ENCODE results near the gene WBP2NL.
"Not testable (repeated sequence)": the region's sequence is repeated elsewhere in the genome, so short reads cannot be mapped to it uniquely, and the experiment has no call there.

Gene WBP2NL

GRCh38 chr22:41998361-41999261 lies at the start of gene WBP2NL:
Gene WBP2NL, plus strand, starts transcription at chr22:41998788. Its CDS starts 31 bp downstream, at chr22:41998819.
- DNase-seq (ENCODE audit: low spot score): peak; percentile 76

GRCh38 chr22:41948928-41949296 lies 49.7 kb upstream of the WBP2NL start:
- DNase-seq (ENCODE audit: low spot score): not testable (repeated sequence)

- no peak for DNase-seq (ENCODE audit: low spot score)
Measured at GRCh38 chr22:41949297-41949965, 49.2 kb upstream of the WBP2NL start.

- DNase-seq (ENCODE audit: low spot score): no peak
Measured at GRCh38 chr22:41951898-41952474, 46.6 kb upstream of the WBP2NL start, which contains the start of gene SMIM45. Gene SMIM45, plus strand, starts transcription at chr22:41952150.

GRCh38 chr22:41952713-41953112 lies 45.9 kb upstream of the WBP2NL start:
- no peak for DNase-seq (ENCODE audit: low spot score)

GRCh38 chr22:41957941-41958556 lies 40.5 kb upstream of the WBP2NL start:
- no peak for DNase-seq (ENCODE audit: low spot score)

- no peak for DNase-seq (ENCODE audit: low spot score)
Measured at GRCh38 chr22:41963453-41964111, 35.0 kb upstream of the WBP2NL start.

- no peak for DNase-seq (ENCODE audit: low spot score)
Measured at GRCh38 chr22:41964112-41964491, 34.5 kb upstream of the WBP2NL start.

- no peak for DNase-seq (ENCODE audit: low spot score)
Measured at GRCh38 chr22:41966225-41966606, 32.4 kb upstream of the WBP2NL start.

- peak; percentile 49 for DNase-seq (ENCODE audit: low spot score)
Measured at GRCh38 chr22:41966607-41967240, 31.9 kb upstream of the WBP2NL start.

- no peak for DNase-seq (ENCODE audit: low spot score)
Measured at GRCh38 chr22:41968601-41969000, 30.0 kb upstream of the WBP2NL start.

GRCh38 chr22:41969110-41969646 lies 29.4 kb upstream of the WBP2NL start, which contains the start of gene SEPTIN3:
Gene SEPTIN3, plus strand, starts transcription at chr22:41969443. Its CDS starts 2,050 bp downstream, at chr22:41971493.
- DNase-seq (ENCODE audit: low spot score): peak; percentile 72

- DNase-seq (ENCODE audit: low spot score): no peak
Measured at GRCh38 chr22:41970601-41971000, 28.0 kb upstream of the WBP2NL start.

- no peak for DNase-seq (ENCODE audit: low spot score)
Measured at GRCh38 chr22:41971431-41971830, 27.2 kb upstream of the WBP2NL start.

- no peak for DNase-seq (ENCODE audit: low spot score)
Measured at GRCh38 chr22:41974691-41975290, 23.8 kb upstream of the WBP2NL start.

- no peak for DNase-seq (ENCODE audit: low spot score)
Measured at GRCh38 chr22:41975299-41976069, 23.1 kb upstream of the WBP2NL start.

GRCh38 chr22:41976070-41976901 lies 22.3 kb upstream of the WBP2NL start:
- DNase-seq (ENCODE audit: low spot score): peak; percentile 91

- peak; percentile 79 for DNase-seq (ENCODE audit: low spot score)
Measured at GRCh38 chr22:41976961-41977566, 21.5 kb upstream of the WBP2NL start.

Data from iPS-NIHi11 (cell line).